Fibroblast of pulmonary artery (primary cell): ENCODE data around the gene PDXP.

ENCODE experiments used
- DNase-seq: peaks from one replicate; pipeline ENCODE4 v3.0.0-alpha.2; 2010; ENCODE audit warnings: low read depth
- H3K4me3 ChIP-seq: replicated peaks from 2 replicates; pipeline ENCODE4 v1.5.1; 2011; ENCODE audit warnings: low read depth, mild to moderate bottlenecking, control low read depth, low read length, moderate library complexity
- TF ChIP-seq, protein P1 (sequence below): IDR thresholded peaks from 2 replicates; pipeline ENCODE4 v1.5.1; 2011; ENCODE audit warnings: mild to moderate bottlenecking, control low read depth, low read length, inconsistent platforms; ENCODE audit errors: missing control alignments

Gene PDXP

DNA sequence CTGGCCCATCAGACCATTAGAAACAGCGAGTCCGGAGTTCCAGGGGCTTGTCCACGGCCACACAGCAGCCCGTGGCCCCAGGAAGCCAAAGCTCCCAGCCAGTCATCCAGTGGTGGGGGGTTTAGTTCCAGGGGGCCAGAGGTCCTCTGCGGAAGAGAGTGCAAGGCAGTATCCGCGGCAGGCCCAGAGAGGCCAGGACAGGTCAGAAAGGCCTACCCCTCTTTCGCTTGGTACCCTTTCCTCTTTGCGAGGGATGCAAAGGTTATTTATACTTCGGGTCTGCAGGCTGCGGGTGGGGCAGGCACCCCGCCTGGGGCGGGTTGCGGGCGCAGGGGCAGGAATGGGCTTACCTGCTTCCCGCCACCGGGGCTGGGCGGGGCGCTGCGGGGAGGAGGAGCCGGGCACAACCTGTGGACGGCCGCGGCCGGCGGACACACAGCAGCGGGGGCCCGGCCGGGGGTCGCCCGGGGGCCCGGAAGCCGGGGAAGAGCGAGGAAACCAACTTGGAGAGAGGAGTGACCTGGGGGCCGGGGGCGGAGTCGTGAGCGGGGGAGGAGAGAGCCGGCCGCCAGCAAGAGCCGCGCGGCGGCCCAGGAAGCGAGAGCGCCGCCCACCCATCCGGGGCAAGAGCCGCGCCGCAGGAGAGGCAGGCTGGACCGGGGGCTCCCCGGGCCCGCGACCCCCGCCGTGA is 19.3 kb upstream of the PDXP start, which contains the start of gene SH3BP1:
Gene SH3BP1, plus strand, starts transcription at position 600 of the 691 bp plus-strand sequence. CDS start 119 bp downstream, outside the sequence.
- no peak for DNase-seq
- TF ChIP-seq, protein P1, sequence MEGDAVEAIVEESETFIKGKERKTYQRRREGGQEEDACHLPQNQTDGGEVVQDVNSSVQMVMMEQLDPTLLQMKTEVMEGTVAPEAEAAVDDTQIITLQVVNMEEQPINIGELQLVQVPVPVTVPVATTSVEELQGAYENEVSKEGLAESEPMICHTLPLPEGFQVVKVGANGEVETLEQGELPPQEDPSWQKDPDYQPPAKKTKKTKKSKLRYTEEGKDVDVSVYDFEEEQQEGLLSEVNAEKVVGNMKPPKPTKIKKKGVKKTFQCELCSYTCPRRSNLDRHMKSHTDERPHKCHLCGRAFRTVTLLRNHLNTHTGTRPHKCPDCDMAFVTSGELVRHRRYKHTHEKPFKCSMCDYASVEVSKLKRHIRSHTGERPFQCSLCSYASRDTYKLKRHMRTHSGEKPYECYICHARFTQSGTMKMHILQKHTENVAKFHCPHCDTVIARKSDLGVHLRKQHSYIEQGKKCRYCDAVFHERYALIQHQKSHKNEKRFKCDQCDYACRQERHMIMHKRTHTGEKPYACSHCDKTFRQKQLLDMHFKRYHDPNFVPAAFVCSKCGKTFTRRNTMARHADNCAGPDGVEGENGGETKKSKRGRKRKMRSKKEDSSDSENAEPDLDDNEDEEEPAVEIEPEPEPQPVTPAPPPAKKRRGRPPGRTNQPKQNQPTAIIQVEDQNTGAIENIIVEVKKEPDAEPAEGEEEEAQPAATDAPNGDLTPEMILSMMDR: no peak
- H3K4me3 ChIP-seq: peak within 1 kb of the TSS; percentile 75

DNA sequence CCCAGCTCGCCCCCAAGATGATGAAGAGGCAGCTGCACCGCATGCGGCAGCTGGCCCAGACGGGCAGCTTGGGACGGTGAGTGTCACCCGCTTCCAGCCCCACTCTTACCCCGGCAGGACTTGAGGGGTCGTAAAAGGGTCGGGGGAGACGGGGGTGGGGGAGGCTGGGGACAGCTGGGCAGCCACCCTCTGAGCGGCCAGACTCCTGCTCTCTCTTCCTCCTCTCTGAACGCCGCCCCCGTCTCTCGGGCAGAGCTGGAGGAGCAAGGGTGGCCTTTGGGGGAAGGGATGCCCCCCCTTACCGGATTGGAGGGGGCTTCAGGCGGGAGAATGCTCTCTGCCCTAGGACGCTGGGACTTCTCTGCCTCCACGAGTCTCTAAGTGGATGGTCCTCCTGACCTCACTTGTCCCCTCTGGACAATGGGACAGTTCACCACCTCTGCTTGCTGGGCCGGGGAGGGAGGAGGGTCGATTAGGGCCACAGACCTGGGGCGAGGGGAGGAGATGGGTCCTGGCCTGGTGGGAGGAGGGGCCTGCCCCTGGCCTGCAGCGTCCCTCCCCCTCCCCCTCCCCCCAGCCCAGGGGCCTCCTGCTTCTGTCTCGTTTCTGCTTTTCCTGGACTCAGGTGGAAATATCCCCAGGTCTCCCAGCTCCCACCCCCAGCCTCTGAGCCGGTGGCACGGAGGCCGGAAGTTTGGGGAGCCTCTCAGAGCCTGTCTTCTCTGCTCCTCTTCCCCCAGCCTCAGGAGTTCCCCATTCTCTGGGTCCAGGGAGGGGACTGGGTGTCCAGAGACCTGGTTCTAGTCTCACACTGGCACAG is 18.5 kb upstream of the PDXP start:
- TF ChIP-seq, protein P1: no peak
- H3K4me3 ChIP-seq: peak overlapping the region; percentile 75
- DNase-seq: no peak

DNA sequence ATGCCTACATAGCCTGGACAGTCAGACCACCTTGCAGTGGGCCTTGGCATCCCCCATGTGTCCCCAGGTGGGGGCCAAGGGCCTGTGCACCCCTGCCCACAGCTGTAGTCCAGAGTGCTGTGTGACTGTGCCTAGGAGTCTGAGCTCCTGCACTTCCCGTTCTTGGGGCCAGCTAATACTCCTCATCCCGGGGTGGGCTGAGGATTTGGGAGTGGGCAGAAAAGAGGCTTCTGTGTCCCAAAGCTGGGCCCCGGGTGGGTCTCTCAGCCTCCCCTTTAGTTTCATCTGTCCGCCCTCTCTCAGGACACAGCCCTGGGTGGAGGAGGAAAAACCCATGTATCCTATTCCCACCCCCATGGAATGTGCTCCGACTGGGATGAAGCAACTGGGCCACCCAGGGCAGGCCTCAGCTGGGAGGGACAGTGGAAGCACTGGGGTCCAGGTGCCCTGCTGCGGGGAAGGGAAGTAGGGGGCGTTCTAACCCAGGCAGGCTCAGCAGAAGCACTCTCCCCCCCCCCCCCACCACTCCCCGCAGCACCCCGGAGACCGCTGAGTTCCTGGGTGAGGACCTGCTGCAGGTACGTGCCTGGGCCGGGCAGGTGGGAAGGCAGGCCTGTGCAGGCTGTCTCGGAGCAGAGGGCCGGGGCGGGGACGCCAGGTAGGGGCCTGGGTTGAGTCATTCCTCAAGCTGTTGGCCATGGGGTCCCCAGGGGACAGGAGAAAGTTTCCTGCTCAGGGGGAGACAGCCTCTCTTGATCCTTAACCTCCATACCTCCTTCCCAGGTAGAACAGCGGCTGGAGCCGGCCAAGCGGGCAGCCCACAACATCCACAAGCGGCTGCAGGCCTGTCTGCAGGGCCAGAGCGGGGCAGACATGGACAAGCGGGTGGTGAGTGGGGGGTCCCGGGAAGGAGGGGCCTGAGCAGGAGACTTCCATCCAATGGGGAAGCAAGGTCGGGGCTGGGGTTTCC is 17.6 kb upstream of the PDXP start:
- H3K4me3 ChIP-seq: peak overlapping the region; percentile 75
- TF ChIP-seq, protein P1: no peak
- DNase-seq: no peak

DNA sequence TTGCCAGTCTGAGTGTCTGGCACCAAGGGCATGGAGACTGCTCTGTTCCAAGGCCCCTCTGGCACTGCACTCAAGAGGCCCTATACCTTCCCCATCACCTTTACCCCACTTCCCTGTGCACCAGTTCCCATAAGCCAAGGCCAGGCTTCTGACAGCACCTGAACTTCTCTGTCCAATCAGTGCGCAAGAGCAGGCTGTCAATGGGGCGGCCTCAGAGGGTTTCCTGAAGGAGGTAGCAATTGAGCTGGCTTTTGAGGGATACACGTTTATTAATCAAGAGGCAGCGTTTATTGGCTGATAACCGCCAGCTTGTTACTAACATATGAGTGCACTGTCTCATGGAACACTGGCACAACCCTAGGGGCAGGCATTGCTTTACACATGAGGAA is 17.0 kb upstream of the PDXP start:
- TF ChIP-seq, protein P1: no peak
- H3K4me3 ChIP-seq: no peak overlapping the region
- DNase-seq: no peak

DNA sequence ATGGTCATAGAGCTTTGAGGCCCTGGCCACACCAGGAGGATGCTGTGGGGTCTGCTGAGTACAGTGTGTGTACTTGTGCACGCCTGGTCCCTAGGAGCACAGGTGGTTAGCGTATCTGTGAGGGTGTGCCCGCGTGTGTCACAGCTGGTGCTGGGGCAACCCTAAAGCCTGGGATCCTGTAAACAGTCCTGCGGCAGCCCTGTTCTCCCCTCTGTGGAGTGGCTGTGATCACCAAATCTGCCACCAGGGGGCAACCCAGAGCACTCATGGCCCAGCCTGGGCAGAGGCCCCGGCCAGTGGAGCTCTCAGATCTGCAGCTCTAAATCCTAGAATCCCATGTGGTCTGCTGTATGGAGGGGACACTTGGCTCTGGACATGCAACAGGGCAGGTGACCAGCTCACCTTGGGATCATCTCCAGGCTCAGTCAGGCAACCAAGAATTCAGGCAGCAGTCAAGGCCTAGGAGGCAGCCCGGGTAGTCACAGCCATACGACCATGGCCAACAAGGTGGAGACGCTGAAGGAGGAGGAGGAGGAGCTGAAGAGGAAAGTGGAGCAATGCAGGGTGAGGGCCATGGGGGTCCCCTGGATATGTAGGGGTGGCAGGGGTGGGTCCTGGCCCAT is 15.2 kb upstream of the PDXP start:
- DNase-seq: peak; percentile 76
- no peak overlapping the region for H3K4me3 ChIP-seq
- TF ChIP-seq, protein P1: peak; percentile 89

DNA sequence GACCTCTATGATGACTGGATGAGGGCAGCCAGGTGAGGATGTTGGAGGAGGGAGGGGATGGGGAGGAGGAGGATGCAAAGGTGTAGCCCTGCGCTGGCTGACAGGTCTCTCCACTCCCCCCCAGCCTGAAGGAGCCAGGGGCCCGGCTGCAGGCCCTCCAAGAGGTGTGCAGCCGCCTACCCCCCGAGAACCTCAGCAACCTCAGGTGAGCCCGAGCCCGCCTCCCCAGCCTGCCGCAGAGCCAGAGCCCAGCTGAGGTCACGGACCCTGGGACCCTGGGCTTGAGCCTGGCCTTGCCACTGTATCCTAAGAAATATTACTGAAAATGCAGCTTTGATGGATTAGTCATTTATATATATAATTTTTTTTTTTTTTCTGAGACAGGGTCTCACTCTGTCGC is 11.2 kb upstream of the PDXP start:
- no peak for DNase-seq
- TF ChIP-seq, protein P1: no peak
- no peak overlapping the region for H3K4me3 ChIP-seq
